B cell (primary cell): Measurements from ENCODE around the gene TLE2.

Experiments
- CTCF ChIP-seq: fragments of 200-600 bp; IDR thresholded peaks from one replicate; pipeline ENCODE4 v1.8.0; 2022; ENCODE audit warnings: antibody characterized with exemption, mild to moderate bottlenecking
- EZH2 ChIP-seq: IDR thresholded peaks from 2 replicates; pipeline ENCODE4 v1.6.1; 2012; ENCODE audit warnings: borderline replicate concordance, low read depth, mild to moderate bottlenecking, moderate library complexity, low read length; ENCODE audit not compliant: insufficient read depth, poor library complexity, severe bottlenecking

GRCh38 chr19:3048190-3048533, 19.1 kb upstream of the TLE2 start:
- TF ChIP-seq CTCF (no peak), EZH2 (no peak)
